Stomach (tissue), 9 donors: ENCODE results near the gene PNLIP. TPM values are rescaled to one million over a fixed set of nuclear protein-coding genes. Genes with fewer than 3 reads are reported as not detected.

ENCODE experiments used
- DNase-seq, 2 donors: peaks; one replicate each; pipeline versions ENCODE4 v3.0.0 to v3.0.0-alpha.2; 2013 to 2019
- H3K27ac ChIP-seq, 5 donors: fragments of 200-600 bp in 4 of 5; sonication (generic) in 4 of 5; one replicate each; pipeline ENCODE4 v1.5.1; 2013 to 2019; ENCODE audit warnings: mild to moderate bottlenecking in 1 of 5, moderate library complexity in 1 of 5
- H3K27me3 ChIP-seq, 3 donors: fragments of 200-600 bp; sonication (generic); one replicate each; pipeline ENCODE4 v1.5.1; 2017 to 2019; ENCODE audit warnings: mixed run types in 1 of 3
- H3K36me3 ChIP-seq, 4 donors: fragments of 200-600 bp; sonication (generic); 1 replicate in 3 of 4; 2 replicates in 1 of 4; pipeline ENCODE4 v1.5.1; 2016 to 2019
- H3K4me1 ChIP-seq, 4 donors: fragments of 200-600 bp; sonication (generic); one replicate each; pipeline ENCODE4 v1.5.1; 2016 to 2019
- H3K4me3 ChIP-seq, 4 donors: fragments of 200-600 bp; sonication (generic) in 3 of 4; one replicate each; pipeline ENCODE4 v1.5.1; 2016 to 2019; ENCODE audit warnings: mild to moderate bottlenecking in 1 of 4
- H3K9me3 ChIP-seq, 4 donors: fragments of 200-600 bp; sonication (generic); one replicate each; pipeline ENCODE4 v1.5.1; 2016 to 2019
- CTCF ChIP-seq, 7 experiments: fragments of 450-650 bp in 4 of 7; fragments of 200-600 bp in 3 of 7; sonication (generic) in 3 of 7; IDR thresholded peaks; one replicate each; pipeline ENCODE4 v1.5.1; 2016 to 2019; ENCODE audit warnings: antibody characterized with exemption in 7 of 7, control low read depth in 2 of 7, mild to moderate bottlenecking in 1 of 7
- EP300 ChIP-seq: sonication (generic); formaldehyde crosslinking; IDR thresholded peaks from one replicate; pipeline ENCODE4 v1.6.1; 2017; ENCODE audit warnings: antibody characterized with exemption
- POLR2A ChIP-seq, 4 donors: fragments of 450-650 bp; IDR thresholded peaks; one replicate each; pipeline ENCODE4 v1.6.1; 2016; ENCODE audit warnings: antibody characterized with exemption in 4 of 4, control low read depth in 2 of 4, mild to moderate bottlenecking in 1 of 4, moderate library complexity in 1 of 4
- POLR2AphosphoS5 ChIP-seq, 3 donors: sonication (generic); formaldehyde crosslinking; IDR thresholded peaks; one replicate each; pipeline ENCODE4 v1.6.1; 2016; ENCODE audit warnings: antibody characterized with exemption in 3 of 3
- WGBS, 5 donors: extraction: QIAGEN DNeasy Blood & Tissue Kit in 3 of 5; methylation state at CpG; one replicate each; pipeline versions ENCODE4 v1.1.5 to v1.1.7; 2013 to 2018; 5-methylcytosine and 5-hydroxymethylcytosine counted together
- intact Hi-C: fragments of 100-400 bp; cut with DNase I; formaldehyde crosslinking; loops from one replicate; pipeline ENCODE4 v1.15.1; 2023; ENCODE audit warnings: low total_unique reads
- polyA plus RNA-seq, 3 donors: library from polyadenylated mRNA; stranded (reverse); fragments of 200-250 nt; gene quantifications; one replicate each; pipeline ENCODE4 v1.2.3, GENCODE V29; 2013
- total RNA-seq, 5 donors: library from RNA; depleted of rRNA; stranded (reverse); fragments of >200 nt; gene quantifications; one replicate each; pipeline versions ENCODE4 v1.1.0 to v1.2.3, GENCODE V29; 2014 to 2016
- donor health status: healthy with polysubstance abuse.
- donor health status: Bipolar disorder and iron deficiency.
- donor health status: healthy.

Gene PNLIP
- total and polyA plus RNA-seq, 8 donors: 1.0 to 6.7 (median 1.1) TPM; not detected in 5

- Histone ChIP-seq H3K36me3 (no peaks in the 10 kb centered on the region), H3K4me1 (peaks cover 0 to 20% (median 7%) of the 10 kb centered on the region in 4 donors), H3K9me3 (no peaks in the 10 kb centered on the region), H3K27ac (no peak overlapping the region), H3K4me3 (no peak overlapping the region), H3K27me3 (peaks cover 0 to 17% (median 0%) of the 10 kb centered on the region in 3 donors)
- no peak for TF ChIP-seq CTCF (IDR thresholded peaks at IDR 0.05)
- no peak for TF ChIP-seq POLR2AphosphoS5 (IDR thresholded peaks at IDR 0.05)
- no peak for DNase-seq
- 87 to 97% (median 90%) methylated on average over 2 of the region's 2 CpGs for WGBS, 5 donors
- intact Hi-C loops: no loop called here
Measured at GRCh38 chr10:116588995-116589394, 43.3 kb downstream of the PNLIP start.

- TF ChIP-seq CTCF (IDR thresholded peaks at IDR 0.05) (no peak), POLR2AphosphoS5 (IDR thresholded peaks at IDR 0.05) (peak in 1 of 3 donors; percentile 28)
- WGBS, 5 donors: 23 to 57% (median 43%) methylated on average over 2 of the region's 2 CpGs
- Histone ChIP-seq H3K4me1 (peaks cover 0 to 20% (median 7%) of the 10 kb centered on the region in 4 donors), H3K4me3 (no peak overlapping the region), H3K27ac (no peak overlapping the region), H3K27me3 (peaks cover 0 to 24% (median 0%) of the 10 kb centered on the region in 3 donors), H3K9me3 (no peaks in the 10 kb centered on the region), H3K36me3 (no peaks in the 10 kb centered on the region)
- intact Hi-C loops: no loop called here
- peak; percentile 59 to 71 for DNase-seq
Measured at GRCh38 chr10:116589926-116590325, 44.2 kb downstream of the PNLIP start.

- peaks cover 0 to 30% (median 0%) of the 10 kb centered on the region in 3 donors for H3K27me3 ChIP-seq
- no peak within 1 kb of the TSS for H3K27ac ChIP-seq
- H3K4me1 ChIP-seq: peaks cover 0 to 20% (median 7%) of the 10 kb centered on the region in 4 donors
- no peak within 1 kb of the TSS for H3K4me3 ChIP-seq
- peak in 1 of 2 donors; percentile 67 for DNase-seq
- 33 to 47% (median 43%) methylated on average over 9 of the region's 9 CpGs for WGBS, 5 donors
- intact Hi-C loops: no loop called here
- no peaks in the 10 kb centered on the region for H3K36me3 ChIP-seq
- H3K9me3 ChIP-seq: no peaks in the 10 kb centered on the region
- no peak for TF ChIP-seq EP300
- no peak for TF ChIP-seq POLR2A (IDR thresholded peaks at IDR 0.05)
- TF ChIP-seq CTCF (IDR thresholded peaks at IDR 0.05): no peak
- no peak for TF ChIP-seq POLR2AphosphoS5 (IDR thresholded peaks at IDR 0.05)
Measured at GRCh38 chr10:116590590-116591444, 45.1 kb downstream of the PNLIP start, which contains the start of gene PNLIPRP1. PNLIPRP1 (plus strand) TSS chr10:116590959; CDS start chr10:116591130, 171 bp downstream.

- no peaks in the 10 kb centered on the region for H3K9me3 ChIP-seq
- intact Hi-C loops: no loop called here
- peaks cover 0 to 37% (median 0%) of the 10 kb centered on the region in 3 donors for H3K27me3 ChIP-seq
- no peak for DNase-seq
- H3K36me3 ChIP-seq: no peaks in the 10 kb centered on the region
- WGBS, 5 donors: 75 to 91% (median 89%) methylated on average over 5 of the region's 5 CpGs
- no peak for TF ChIP-seq POLR2A (IDR thresholded peaks at IDR 0.05)
- no peak for TF ChIP-seq CTCF (IDR thresholded peaks at IDR 0.05)
- TF ChIP-seq EP300: no peak
- TF ChIP-seq POLR2AphosphoS5 (IDR thresholded peaks at IDR 0.05): no peak
- peaks cover 0 to 20% (median 7%) of the 10 kb centered on the region in 4 donors for H3K4me1 ChIP-seq
- H3K27ac ChIP-seq: no peak overlapping the region
- H3K4me3 ChIP-seq: no peak overlapping the region
Measured at GRCh38 chr10:116593139-116593740, 47.5 kb downstream of the PNLIP start.
